Esophagus muscularis mucosa (tissue), 3 donors: ENCODE data around the gene DDX4.

ENCODE experiments used
- POLR2A ChIP-seq: fragments of 450-650 bp; IDR thresholded peaks from one replicate; pipeline ENCODE4 v1.6.1; 2017; ENCODE audit warnings: antibody characterized with exemption, moderate library complexity, mild to moderate bottlenecking, low read depth
- TF ChIP-seq, protein P1 (sequence below), 3 experiments: fragments of 200-600 bp in 2 of 3; fragments of 450-650 bp in 1 of 3; sonication (generic) in 2 of 3; IDR thresholded peaks; one replicate each; pipeline ENCODE4 v1.5.1; 2017 to 2019; ENCODE audit warnings: antibody characterized with exemption in 3 of 3, mild to moderate bottlenecking in 2 of 3, moderate library complexity in 1 of 3

DNA sequence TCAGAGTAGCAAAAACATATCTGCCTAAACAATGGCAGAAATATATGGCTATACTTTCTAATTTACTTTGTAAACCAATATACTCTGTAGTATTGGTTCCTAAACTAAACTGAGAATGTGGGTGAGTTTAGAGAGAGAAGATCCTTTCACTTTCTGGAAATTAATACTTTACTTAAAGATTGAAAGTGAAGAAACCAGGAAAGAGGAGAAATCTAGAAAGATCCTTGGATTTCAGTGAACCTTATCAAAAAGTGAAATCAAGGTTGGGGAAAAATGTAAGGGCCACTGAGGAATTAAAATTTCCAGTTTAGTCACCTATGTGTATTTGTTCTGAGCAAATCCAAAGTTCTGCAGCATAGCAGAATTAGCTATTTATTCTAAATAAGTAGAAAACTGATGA lies 31.6 kb upstream of the DDX4 start:
- TF ChIP-seq, protein P1, sequence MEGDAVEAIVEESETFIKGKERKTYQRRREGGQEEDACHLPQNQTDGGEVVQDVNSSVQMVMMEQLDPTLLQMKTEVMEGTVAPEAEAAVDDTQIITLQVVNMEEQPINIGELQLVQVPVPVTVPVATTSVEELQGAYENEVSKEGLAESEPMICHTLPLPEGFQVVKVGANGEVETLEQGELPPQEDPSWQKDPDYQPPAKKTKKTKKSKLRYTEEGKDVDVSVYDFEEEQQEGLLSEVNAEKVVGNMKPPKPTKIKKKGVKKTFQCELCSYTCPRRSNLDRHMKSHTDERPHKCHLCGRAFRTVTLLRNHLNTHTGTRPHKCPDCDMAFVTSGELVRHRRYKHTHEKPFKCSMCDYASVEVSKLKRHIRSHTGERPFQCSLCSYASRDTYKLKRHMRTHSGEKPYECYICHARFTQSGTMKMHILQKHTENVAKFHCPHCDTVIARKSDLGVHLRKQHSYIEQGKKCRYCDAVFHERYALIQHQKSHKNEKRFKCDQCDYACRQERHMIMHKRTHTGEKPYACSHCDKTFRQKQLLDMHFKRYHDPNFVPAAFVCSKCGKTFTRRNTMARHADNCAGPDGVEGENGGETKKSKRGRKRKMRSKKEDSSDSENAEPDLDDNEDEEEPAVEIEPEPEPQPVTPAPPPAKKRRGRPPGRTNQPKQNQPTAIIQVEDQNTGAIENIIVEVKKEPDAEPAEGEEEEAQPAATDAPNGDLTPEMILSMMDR (IDR thresholded peaks at IDR 0.05) = no peak
- TF ChIP-seq POLR2A = no peak
